K562 (cell line): ENCODE measurements around the gene TRMT44. TPM values are rescaled to one million over a fixed set of nuclear protein-coding genes. Genes with fewer than 3 reads are reported as not detected.

Source experiments
- DIDO1 ChIP-seq: fragments of 450-650 bp; IDR thresholded peaks from 2 replicates; pipeline ENCODE4 v1.6.1; 2016; ENCODE audit warnings: low read depth, missing biosample characterization, missing genetic modification characterization
- EP300 ChIP-seq: IDR thresholded peaks from 2 replicates; pipeline ENCODE4 v1.6.1; 2012; ENCODE audit warnings: low read length, improper control_type of control experiment
- FOXJ2 ChIP-seq: fragments of 200-800 bp; sonication (Bioruptor generic); IDR thresholded peaks from 2 replicates; pipeline ENCODE4 v1.6.1; 2016; ENCODE audit warnings: missing genetic modification characterization, missing compliant biosample characterization
- HMGXB4 ChIP-seq: sonication (generic); formaldehyde crosslinking; IDR thresholded peaks from 2 replicates; pipeline ENCODE4 v1.8.1; 2023; ENCODE audit warnings: mild to moderate bottlenecking, missing genetic modification reagents
- HNRNPL ChIP-seq: fragments of 200-400 bp; formaldehyde crosslinking; IDR thresholded peaks from 2 replicates; pipeline ENCODE4 v1.6.1; 2017; ENCODE audit warnings: low read depth, mild to moderate bottlenecking, low read length
- L3MBTL2 ChIP-seq: fragments of 450-650 bp; IDR thresholded peaks from 2 replicates; pipeline ENCODE4 v1.6.1; 2016; ENCODE audit warnings: mild to moderate bottlenecking, moderate library complexity
- MAZ ChIP-seq, 2 experiments: fragments of 450-650 bp in 1 of 2; sonication (generic) in 1 of 2; formaldehyde crosslinking; IDR thresholded peaks in 1 of 2; conservative IDR thresholded peaks in 1 of 2; 2 replicates each; pipeline versions ENCODE4 v1.4.0 to v1.5.0; 2020; ENCODE audit warnings: mild to moderate bottlenecking in 1 of 2, missing genetic modification reagents in 1 of 2
- MTA1 ChIP-seq: fragments of 450-650 bp; IDR thresholded peaks from 2 replicates; pipeline ENCODE4 v1.6.1; 2017; ENCODE audit warnings: borderline replicate concordance
- NBN ChIP-seq: fragments of 450-650 bp; IDR thresholded peaks from 2 replicates; pipeline ENCODE4 v1.6.1; 2016; ENCODE audit warnings: low read depth, mild to moderate bottlenecking
- PATZ1 ChIP-seq: fragments of 250-450 bp; sonication (Bioruptor Pico); IDR thresholded peaks from 2 replicates; pipeline ENCODE4 v1.5.0; 2020; ENCODE audit warnings: mild to moderate bottlenecking, borderline replicate concordance
- PHF21A ChIP-seq: fragments of 450-650 bp; IDR thresholded peaks from 2 replicates; pipeline ENCODE4 v1.6.1; 2017; ENCODE audit warnings: low read depth, borderline replicate concordance
- PRPF4 ChIP-seq: fragments of 200-400 bp; formaldehyde crosslinking; IDR thresholded peaks from one replicate; pipeline ENCODE4 v1.6.1; 2017; ENCODE audit warnings: low read length, low read depth, mild to moderate bottlenecking; ENCODE audit not compliant: insufficient read depth, poor library complexity, severe bottlenecking
- RBFOX2 ChIP-seq: fragments of 200-400 bp; formaldehyde crosslinking; IDR thresholded peaks from 2 replicates; pipeline ENCODE4 v1.6.1; 2017; ENCODE audit warnings: low read depth, mild to moderate bottlenecking, low read length, moderate library complexity
- RHOXF2B ChIP-seq: fragments of 250-450 bp; sonication (Bioruptor Pico); conservative IDR thresholded peaks from 2 replicates; pipeline ENCODE4 v1.5.1; 2021
- SMAD1 ChIP-seq: fragments of 150-350 bp; IDR thresholded peaks from 2 replicates; pipeline ENCODE4 v1.6.1; 2014; ENCODE audit warnings: low read length, low read depth; ENCODE audit not compliant: partially characterized antibody
- ZC3H11A ChIP-seq: IDR thresholded peaks from 2 replicates; pipeline ENCODE4 v1.6.1; 2012; ENCODE audit warnings: low read depth, low read length, improper control_type of control experiment
- ZNF609 ChIP-seq: sonication (generic); formaldehyde crosslinking; IDR thresholded peaks from 2 replicates; pipeline ENCODE4 v1.8.1; 2023; ENCODE audit warnings: missing genetic modification reagents, mild to moderate bottlenecking, borderline replicate concordance
- ZNF77 ChIP-seq: fragments of 250-450 bp; sonication (Bioruptor Pico); IDR thresholded peaks from 2 replicates; pipeline ENCODE4 v1.5.0; 2020
- ZNF785 ChIP-seq: fragments of 250-450 bp; sonication (Bioruptor Pico); IDR thresholded peaks from 2 replicates; pipeline ENCODE4 v1.4.0; 2020; ENCODE audit warnings: mild to moderate bottlenecking
- polyA plus RNA-seq, 8 experiments: library from polyadenylated mRNA; depleted of rRNA in 4 of 8; stranded (reverse) in 5 of 8; unstranded in 3 of 8; fragments of >200 nt; fragmentation: Nextera tagmentation in 2 of 8; fragmentation: Illumina TruSeq in 1 of 8; extraction: Ambion mirVana in 2 of 8; extraction: Trizol in 1 of 8; gene quantifications; 2 replicates each; pipeline versions ENCODE4 v1.2.1 to v1.2.3, GENCODE V29; 2011 to 2014; ENCODE audit warnings: inconsistent platforms in 1 of 8, missing spikeins in 1 of 8
- total RNA-seq, 7 experiments: library from RNA; depleted of rRNA in 6 of 7; stranded (reverse); fragments of >200 nt in 6 of 7; fragmentation: Illumina TruSeq in 2 of 7; extraction: Trizol in 2 of 7; gene quantifications; 2 replicates each; pipeline versions ENCODE4 v1.2.1 to v1.2.3, GENCODE V29; 2011 to 2021; ENCODE audit warnings: low replicate concordance in 1 of 7

The TRMT44 gene
- total and polyA plus RNA-seq, 9 of the 15 experiments (the other 6 are each of a cell fraction or from before 2014, with no cell fraction given): 1.2 to 18.6 (median 10.0) TPM

- TF ChIP-seq PATZ1 (peak; percentile 73; the same call in 1 of the 2 replicates), ZNF609 (CRISPR knock-in tag) (no peak), MAZ (CRISPR knock-in tag; conservative IDR thresholded peaks at IDR 0.05 in 1 of 2, IDR thresholded peaks at IDR 0.05 in 1 of 2) (peak; percentile 87 to 93), HNRNPL (0 out of 2 replicates have a peak, but pooled peaks have one; percentile 23), DIDO1 (tag) (0 out of 2 replicates have a peak, but pooled peaks have one; percentile 44), RHOXF2B (no peak), HMGXB4 (CRISPR knock-in tag) (no peak), PHF21A (no peak), NBN (0 out of 2 replicates have a peak, but pooled peaks have one; percentile 51), ZNF785 (CRISPR knock-in tag) (no peak), L3MBTL2 (peak; percentile 45; the same call in 1 of the 2 replicates), EP300 (no peak), MTA1 (peak; percentile 98), SMAD1 (no peak), ZNF77 (CRISPR knock-in tag) (peak; percentile 67; the same call in 1 of the 2 replicates), ZC3H11A (no peak), FOXJ2 (no peak), RBFOX2 (peak; percentile 74), PRPF4 (no peak)
Measured at GRCh38 chr4:8428288-8429097, 12.1 kb upstream of the TRMT44 start (continued).
